ENCODE results near the gene CHRND.

- no peak for TF ChIP-seq ATF2 (tag by site-specific recombination; IDR thresholded peaks at IDR 0.05; ENCODE audit: low read depth)
- no peak for TF ChIP-seq RBAK (tag by site-specific recombination; IDR thresholded peaks at IDR 0.05)
- TF ChIP-seq YY1 (tag by site-specific recombination; IDR thresholded peaks at IDR 0.05) = no peak
- no peak for TF ChIP-seq ZNF10 (tag by site-specific recombination; IDR thresholded peaks at IDR 0.05)
- TF ChIP-seq ZNF792 (tag by site-specific recombination; IDR thresholded peaks at IDR 0.05) = no peak
- TF ChIP-seq ZNF423 (tag by site-specific recombination; IDR thresholded peaks at IDR 0.05) = no peak
- no peak for TF ChIP-seq ZFP41 (tag by site-specific recombination; IDR thresholded peaks at IDR 0.05; ENCODE audit: borderline replicate concordance)
- TF ChIP-seq, protein P1, sequence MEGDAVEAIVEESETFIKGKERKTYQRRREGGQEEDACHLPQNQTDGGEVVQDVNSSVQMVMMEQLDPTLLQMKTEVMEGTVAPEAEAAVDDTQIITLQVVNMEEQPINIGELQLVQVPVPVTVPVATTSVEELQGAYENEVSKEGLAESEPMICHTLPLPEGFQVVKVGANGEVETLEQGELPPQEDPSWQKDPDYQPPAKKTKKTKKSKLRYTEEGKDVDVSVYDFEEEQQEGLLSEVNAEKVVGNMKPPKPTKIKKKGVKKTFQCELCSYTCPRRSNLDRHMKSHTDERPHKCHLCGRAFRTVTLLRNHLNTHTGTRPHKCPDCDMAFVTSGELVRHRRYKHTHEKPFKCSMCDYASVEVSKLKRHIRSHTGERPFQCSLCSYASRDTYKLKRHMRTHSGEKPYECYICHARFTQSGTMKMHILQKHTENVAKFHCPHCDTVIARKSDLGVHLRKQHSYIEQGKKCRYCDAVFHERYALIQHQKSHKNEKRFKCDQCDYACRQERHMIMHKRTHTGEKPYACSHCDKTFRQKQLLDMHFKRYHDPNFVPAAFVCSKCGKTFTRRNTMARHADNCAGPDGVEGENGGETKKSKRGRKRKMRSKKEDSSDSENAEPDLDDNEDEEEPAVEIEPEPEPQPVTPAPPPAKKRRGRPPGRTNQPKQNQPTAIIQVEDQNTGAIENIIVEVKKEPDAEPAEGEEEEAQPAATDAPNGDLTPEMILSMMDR (tag by site-specific recombination; IDR thresholded peaks at IDR 0.05) = no peak
Measured at GRCh38 chr2:232543928-232544631, 18.1 kb downstream of the CHRND start.
